ENCODE data around the gene DPEP2. TPM values are rescaled to one million over a fixed set of nuclear protein-coding genes. Genes with fewer than 3 reads are reported as not detected.

Gene DPEP2
- total RNA-seq, 1 donor from 2014 or later: not detected

DNA sequence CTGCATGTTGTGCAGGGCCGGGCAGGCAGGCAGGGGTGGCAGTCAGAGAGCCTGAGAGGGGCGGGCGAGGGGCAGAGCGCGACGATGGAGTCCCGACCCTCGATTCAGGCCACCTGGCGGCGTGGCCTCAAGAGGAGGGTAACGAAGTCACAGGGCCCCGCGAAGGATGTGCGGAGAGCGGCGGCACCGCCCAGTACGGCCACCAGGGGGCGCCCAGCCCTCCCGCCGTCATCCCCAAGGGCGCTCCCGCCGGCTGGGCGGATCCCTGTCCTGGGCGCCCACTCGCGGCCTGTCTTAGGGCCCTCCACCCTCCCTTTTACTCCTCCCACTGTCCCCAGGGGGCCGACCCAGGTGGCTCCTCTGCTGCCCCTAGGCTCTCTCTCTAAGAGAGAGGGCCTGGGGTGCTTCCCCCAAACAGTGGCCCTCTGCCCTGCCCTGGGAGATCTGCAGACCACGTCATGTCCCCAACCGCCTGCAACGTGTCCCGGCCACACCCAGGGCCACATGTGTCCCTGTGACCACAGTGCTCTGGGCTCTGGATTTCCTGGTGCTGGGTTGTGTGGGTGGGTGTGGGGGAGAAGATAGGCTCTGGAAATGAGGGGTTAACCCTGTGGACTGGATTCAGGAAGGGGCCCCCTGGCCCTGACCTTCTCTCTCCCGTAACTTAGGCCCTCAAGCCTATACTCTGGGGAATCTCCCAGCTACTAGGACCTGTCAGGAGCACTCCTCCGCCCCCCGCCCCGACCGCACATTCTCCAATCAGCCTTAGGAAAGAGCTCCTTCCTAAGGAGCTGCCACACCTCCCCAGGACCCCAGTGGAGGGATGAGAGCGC, 5.9 kb downstream of the DPEP2 start:
- H3K9me3 Mint-ChIP-seq (ENCODE audit: unreplicated experiment): no peaks in the 10 kb centered on the region
- Histone ChIP-seq H3K79me2 (ENCODE audit: insufficient read depth, low read length) (no peaks in the 10 kb centered on the region), H3K27ac (ENCODE audit: low read depth, low read length) (no peak overlapping the region), H3K9ac (ENCODE audit: low read length) (no peak overlapping the region), H4K20me1 (ENCODE audit: insufficient read depth, low read length) (no peaks in the 10 kb centered on the region), H3K36me3 (ENCODE audit: insufficient read depth, low read length) (no peaks in the 10 kb centered on the region), H3K4me1 (ENCODE audit: insufficient read depth, low read length) (no peaks in the 10 kb centered on the region), H2AFZ (ENCODE audit: low read depth, low read length) (peak overlapping the region; percentile 59), H3K4me3 (ENCODE audit: insufficient read depth, low read depth, low read length) (no peak overlapping the region), H3K27me3 (ENCODE audit: insufficient read depth, low read length) (no peaks in the 10 kb centered on the region), H3K4me2 (ENCODE audit: low read length) (peak overlapping the region; percentile 77), H3K9me3 (ENCODE audit: insufficient read depth, low read depth, low read length) (no peaks in the 10 kb centered on the region)
- no peak overlapping the region for H3K4me3 Mint-ChIP-seq (ENCODE audit: unreplicated experiment)
- H3K27me3 Mint-ChIP-seq (ENCODE audit: low read depth, unreplicated experiment): peaks cover 34% of the 10 kb centered on the region
- FAIRE-seq: no peak
- H3K36me3 Mint-ChIP-seq (ENCODE audit: low read depth, unreplicated experiment): peaks cover 2% of the 10 kb centered on the region
- DNase-seq (ENCODE audit: low read depth): peak; percentile 16
- no peak overlapping the region for H3K27ac Mint-ChIP-seq (ENCODE audit: unreplicated experiment)
- TF ChIP-seq, protein P1, sequence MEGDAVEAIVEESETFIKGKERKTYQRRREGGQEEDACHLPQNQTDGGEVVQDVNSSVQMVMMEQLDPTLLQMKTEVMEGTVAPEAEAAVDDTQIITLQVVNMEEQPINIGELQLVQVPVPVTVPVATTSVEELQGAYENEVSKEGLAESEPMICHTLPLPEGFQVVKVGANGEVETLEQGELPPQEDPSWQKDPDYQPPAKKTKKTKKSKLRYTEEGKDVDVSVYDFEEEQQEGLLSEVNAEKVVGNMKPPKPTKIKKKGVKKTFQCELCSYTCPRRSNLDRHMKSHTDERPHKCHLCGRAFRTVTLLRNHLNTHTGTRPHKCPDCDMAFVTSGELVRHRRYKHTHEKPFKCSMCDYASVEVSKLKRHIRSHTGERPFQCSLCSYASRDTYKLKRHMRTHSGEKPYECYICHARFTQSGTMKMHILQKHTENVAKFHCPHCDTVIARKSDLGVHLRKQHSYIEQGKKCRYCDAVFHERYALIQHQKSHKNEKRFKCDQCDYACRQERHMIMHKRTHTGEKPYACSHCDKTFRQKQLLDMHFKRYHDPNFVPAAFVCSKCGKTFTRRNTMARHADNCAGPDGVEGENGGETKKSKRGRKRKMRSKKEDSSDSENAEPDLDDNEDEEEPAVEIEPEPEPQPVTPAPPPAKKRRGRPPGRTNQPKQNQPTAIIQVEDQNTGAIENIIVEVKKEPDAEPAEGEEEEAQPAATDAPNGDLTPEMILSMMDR (IDR thresholded peaks at IDR 0.05; ENCODE audit: insufficient read depth, low read depth, low read length): peak; percentile 65
- no peak for TF ChIP-seq EZH2 (IDR thresholded peaks at IDR 0.05; ENCODE audit: insufficient read depth, low read length)
- H3K4me1 Mint-ChIP-seq (ENCODE audit: low read depth, unreplicated experiment): peaks cover 2% of the 10 kb centered on the region

DNA sequence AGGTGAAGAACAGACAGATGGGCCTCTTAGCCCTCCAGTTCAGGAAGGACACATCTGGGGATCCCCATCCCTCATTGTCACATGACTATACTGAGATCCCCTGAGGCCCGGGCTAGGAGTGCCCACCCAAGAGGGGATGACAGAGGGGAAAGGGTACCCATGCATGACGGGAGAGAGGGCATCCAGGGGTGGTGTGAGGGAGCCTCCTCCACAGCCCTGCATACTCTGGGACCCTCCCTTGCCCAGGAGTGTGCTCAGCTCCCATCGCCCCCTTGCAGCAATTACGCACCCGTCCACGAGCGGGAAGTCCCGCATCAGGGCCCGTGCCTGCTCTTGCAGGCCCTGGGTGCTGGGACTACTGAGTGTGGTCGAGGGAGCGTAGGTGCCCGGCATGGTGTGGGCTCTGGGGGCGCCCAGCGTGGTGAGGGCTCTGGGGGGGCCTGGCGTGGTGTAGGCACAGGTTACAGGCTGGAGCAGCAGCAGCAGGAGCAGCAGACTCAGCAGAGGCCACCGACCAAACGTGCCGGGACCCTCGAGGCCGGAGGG, 6.5 kb downstream of the DPEP2 start:
- Histone ChIP-seq H3K4me2 (ENCODE audit: low read length) (peak overlapping the region; percentile 30), H3K79me2 (ENCODE audit: insufficient read depth, low read length) (no peaks in the 10 kb centered on the region), H3K4me1 (ENCODE audit: insufficient read depth, low read length) (no peaks in the 10 kb centered on the region), H3K4me3 (ENCODE audit: insufficient read depth, low read depth, low read length) (no peak overlapping the region), H2AFZ (ENCODE audit: low read depth, low read length) (peak overlapping the region; percentile 59), H4K20me1 (ENCODE audit: insufficient read depth, low read length) (no peaks in the 10 kb centered on the region), H3K27ac (ENCODE audit: low read depth, low read length) (no peak overlapping the region), H3K9me3 (ENCODE audit: insufficient read depth, low read depth, low read length) (no peaks in the 10 kb centered on the region), H3K9ac (ENCODE audit: low read length) (no peak overlapping the region), H3K27me3 (ENCODE audit: insufficient read depth, low read length) (no peaks in the 10 kb centered on the region), H3K36me3 (ENCODE audit: insufficient read depth, low read length) (no peaks in the 10 kb centered on the region)
- Mint-ChIP-seq H3K27ac (ENCODE audit: unreplicated experiment) (no peak overlapping the region), H3K36me3 (ENCODE audit: low read depth, unreplicated experiment) (peaks cover 4% of the 10 kb centered on the region), H3K4me3 (ENCODE audit: unreplicated experiment) (no peak overlapping the region), H3K9me3 (ENCODE audit: unreplicated experiment) (no peaks in the 10 kb centered on the region), H3K27me3 (ENCODE audit: low read depth, unreplicated experiment) (peaks cover 34% of the 10 kb centered on the region), H3K4me1 (ENCODE audit: low read depth, unreplicated experiment) (peaks cover 5% of the 10 kb centered on the region)
- FAIRE-seq (no peak), DNase-seq (ENCODE audit: low read depth) (no peak)
- no peak for TF ChIP-seq EZH2 (IDR thresholded peaks at IDR 0.05; ENCODE audit: insufficient read depth, low read length)
- TF ChIP-seq, protein P1 (IDR thresholded peaks at IDR 0.05; ENCODE audit: insufficient read depth, low read depth, low read length): no peak

DNA sequence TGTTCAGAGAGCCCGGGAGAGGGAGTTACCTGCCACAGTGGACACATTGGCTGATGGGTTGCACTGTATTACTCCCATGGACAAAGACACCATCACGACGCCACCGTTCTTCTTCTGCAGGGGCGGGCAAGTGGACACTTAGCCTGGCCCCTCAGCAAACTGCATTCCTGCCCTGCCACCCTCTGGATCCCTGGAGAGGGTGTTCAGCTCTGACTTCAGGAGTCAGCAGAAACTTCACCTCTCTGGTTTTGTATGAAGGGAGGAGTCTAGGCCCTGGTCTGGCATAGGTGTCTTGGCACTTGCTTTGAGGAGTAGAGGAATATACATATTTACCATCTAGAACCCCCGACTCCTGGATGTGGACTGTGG, 9.3 kb downstream of the DPEP2 start:
- H3K4me3 Mint-ChIP-seq (ENCODE audit: unreplicated experiment): no peak overlapping the region
- H3K9me3 Mint-ChIP-seq (ENCODE audit: unreplicated experiment): peaks cover 2% of the 10 kb centered on the region
- H3K9ac ChIP-seq (ENCODE audit: low read length): no peak overlapping the region
- no peaks in the 10 kb centered on the region for H3K9me3 ChIP-seq (ENCODE audit: insufficient read depth, low read depth, low read length)
- no peaks in the 10 kb centered on the region for H3K36me3 ChIP-seq (ENCODE audit: insufficient read depth, low read length)
- no peaks in the 10 kb centered on the region for H3K79me2 ChIP-seq (ENCODE audit: insufficient read depth, low read length)
- H3K27ac ChIP-seq (ENCODE audit: low read depth, low read length): no peak overlapping the region
- no peak overlapping the region for H2AFZ ChIP-seq (ENCODE audit: low read depth, low read length)
- no peak overlapping the region for H3K27ac Mint-ChIP-seq (ENCODE audit: unreplicated experiment)
- H3K4me3 ChIP-seq (ENCODE audit: insufficient read depth, low read depth, low read length): no peak overlapping the region
- peaks cover 4% of the 10 kb centered on the region for H3K36me3 Mint-ChIP-seq (ENCODE audit: low read depth, unreplicated experiment)
- H4K20me1 ChIP-seq (ENCODE audit: insufficient read depth, low read length): no peaks in the 10 kb centered on the region
- no peak overlapping the region for H3K4me2 ChIP-seq (ENCODE audit: low read length)
- H3K27me3 Mint-ChIP-seq (ENCODE audit: low read depth, unreplicated experiment): peaks cover 39% of the 10 kb centered on the region
- TF ChIP-seq, protein P1 (IDR thresholded peaks at IDR 0.05; ENCODE audit: insufficient read depth, low read depth, low read length): no peak
- no peak for TF ChIP-seq EZH2 (IDR thresholded peaks at IDR 0.05; ENCODE audit: insufficient read depth, low read length)
- H3K27me3 ChIP-seq (ENCODE audit: insufficient read depth, low read length): no peaks in the 10 kb centered on the region
- H3K4me1 ChIP-seq (ENCODE audit: insufficient read depth, low read length): no peaks in the 10 kb centered on the region
- DNase-seq (ENCODE audit: low read depth): no peak
- no peak for FAIRE-seq
- peaks cover 14% of the 10 kb centered on the region for H3K4me1 Mint-ChIP-seq (ENCODE audit: low read depth, unreplicated experiment)
